NCI-H2029 treated with DMSO at 0.1 percent for 48 hours (cell line): Measurements from ENCODE around the gene RBMS1.
"Not testable (repeated sequence)": the region's sequence is repeated elsewhere in the genome, so short reads cannot be mapped to it uniquely, and the experiment has no call there.

Experiments
- DNase-seq: peaks from one replicate; lab custom pipeline; 2025; lab: John Stamatoyannopoulos, UW

Gene RBMS1

DNA sequence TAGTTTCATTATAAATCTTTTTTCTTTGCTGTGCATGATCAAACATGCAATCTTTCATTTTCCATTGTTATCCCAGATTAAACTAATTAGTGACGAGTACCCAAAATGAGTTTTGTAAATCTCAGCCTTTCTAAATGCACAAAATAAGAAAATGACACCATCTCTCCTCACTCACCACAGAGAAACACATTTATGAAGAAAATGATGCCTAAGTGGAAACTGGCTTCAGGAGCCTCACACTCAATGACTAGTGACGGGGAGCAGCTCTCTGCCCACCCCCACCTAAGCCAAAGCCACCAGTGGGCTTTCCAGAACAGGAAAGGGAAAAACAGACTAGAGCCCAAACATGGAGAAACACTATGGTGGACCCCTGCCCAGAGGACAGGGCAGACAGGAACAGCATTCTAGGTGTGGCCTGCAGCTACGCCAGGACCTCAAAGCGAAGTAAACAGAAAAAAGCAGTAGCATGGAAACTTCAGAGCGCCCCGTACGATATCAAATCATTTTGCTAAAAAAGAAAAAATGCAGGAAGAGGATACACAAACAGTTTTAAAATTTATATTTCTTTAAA, 113.5 kb downstream of the RBMS1 start:
- DNase-seq, result no peak

DNA sequence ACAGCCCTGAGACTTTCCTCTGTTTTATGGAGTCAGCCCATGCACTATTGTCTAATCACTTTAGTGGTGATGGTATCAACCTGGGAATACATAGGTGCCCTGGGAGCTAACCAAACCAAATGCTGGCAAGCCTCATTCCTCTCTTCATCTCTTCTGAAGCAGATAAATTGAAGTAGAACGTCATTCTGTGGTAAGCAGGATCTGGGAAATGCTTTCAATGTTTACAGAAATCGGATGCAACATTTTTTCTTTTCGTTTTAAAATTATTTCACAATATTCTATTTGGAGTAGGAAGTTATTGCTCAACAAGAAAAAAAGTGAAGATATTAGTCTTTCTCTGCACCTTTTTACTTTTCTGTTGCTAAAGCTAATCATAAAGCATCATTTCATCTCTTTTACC, 114.2 kb downstream of the RBMS1 start:
- no peak for DNase-seq

DNA sequence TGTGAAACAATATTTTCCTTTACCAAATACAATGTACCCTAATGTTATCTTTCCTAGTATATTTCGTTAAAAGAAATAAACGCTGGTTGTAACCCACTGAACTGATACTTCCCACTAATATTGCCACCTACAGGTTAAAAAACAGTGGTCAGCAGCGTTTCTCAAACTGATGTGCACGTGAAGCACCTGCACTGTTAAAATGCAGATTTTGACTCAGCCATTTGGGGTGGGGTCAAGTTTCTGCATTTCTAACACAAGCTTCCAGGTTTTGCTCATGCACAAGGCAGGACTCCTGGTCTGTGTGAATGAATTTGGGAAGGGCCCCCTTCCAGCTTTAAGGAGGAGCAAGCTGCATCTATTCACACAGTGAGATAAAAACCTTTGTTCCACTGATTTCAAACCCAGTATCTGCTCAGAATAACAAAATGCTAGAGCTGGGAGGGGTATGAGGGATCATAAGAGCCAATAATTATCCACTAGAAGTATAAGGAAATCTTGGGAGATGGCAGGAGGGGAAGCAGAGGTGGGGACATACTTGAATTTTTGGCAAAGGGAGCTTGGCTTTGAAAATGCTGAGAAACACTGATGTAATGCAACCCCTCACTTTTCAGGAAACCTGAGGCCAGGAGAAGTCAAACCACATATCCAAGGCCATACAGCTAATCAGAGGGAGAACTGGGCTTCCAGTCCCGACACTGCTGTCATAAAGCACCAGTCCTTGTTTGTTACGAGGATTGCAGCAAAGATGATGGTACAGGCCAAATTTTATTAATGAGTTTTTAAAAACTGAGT, 116.2 kb downstream of the RBMS1 start:
- DNase-seq, result no peak

DNA sequence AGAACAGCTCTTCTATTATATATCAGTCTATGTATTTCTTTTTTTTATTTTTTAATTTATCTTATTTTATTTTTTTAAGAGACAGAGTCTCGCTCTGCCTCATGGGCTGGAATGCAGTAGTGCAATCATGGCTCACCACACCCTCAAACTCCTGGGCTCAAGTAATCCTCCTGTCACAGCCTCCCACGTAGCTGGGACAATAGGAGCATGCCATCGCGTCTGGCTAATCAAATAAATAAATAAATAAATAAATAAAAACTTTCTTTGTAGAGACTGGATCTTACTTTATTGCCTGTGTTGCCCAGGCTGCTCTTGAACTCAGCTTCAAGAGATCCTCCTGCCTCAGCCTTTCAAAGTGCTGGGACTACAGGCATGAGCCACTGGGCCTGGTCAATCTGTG, 117.0 kb downstream of the RBMS1 start:
- DNase-seq, result no peak

DNA sequence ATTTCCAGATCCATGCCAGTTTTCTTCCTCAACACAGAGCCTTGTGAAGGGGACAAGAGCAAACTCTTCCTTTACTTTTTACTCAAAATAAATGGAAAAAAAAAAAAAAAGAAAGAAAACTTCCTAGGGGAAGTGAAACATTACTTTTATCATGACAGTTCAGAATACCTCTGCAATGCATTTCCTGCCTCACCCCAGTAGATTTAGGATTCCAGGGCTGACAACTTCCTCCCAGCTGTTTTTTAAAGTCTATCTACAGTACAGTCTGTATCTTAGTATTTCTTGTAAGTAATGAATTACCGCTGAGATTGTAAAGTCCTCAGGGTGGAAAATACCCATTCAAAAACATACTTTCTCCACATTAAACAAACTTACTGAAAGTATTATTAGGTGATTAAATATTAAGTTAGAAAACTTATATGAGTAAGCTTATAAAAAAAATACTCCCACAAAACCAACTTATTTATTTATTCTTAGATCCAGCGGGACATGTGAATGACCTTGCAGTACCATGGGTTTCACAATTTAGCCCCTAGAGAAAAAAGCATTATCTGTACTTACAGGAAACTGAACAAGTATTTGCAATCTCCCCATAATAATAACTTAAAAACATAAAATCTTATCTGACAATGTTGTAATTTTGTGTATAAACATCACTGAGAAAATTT, 117.7 kb downstream of the RBMS1 start:
- DNase-seq, result no peak

DNA sequence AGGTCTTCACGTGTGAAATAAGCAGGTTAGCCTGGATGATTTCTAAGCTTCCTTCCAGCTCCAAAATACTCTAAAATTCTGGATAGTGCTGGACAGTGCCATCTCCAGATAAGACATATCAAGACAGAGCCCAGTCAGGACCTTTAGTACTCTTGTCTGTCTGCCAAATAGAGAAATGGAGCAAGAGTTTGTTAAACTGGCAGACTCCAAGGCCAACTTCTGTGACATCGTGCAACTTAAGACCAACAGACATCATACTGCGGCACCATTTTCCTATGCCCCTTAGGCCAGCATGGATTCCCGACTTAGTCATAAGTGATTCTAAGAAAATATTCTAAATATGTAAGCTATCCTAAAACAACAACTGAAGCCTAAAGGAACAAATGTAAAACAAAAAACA, 118.6 kb downstream of the RBMS1 start:
- DNase-seq, result no peak

DNA sequence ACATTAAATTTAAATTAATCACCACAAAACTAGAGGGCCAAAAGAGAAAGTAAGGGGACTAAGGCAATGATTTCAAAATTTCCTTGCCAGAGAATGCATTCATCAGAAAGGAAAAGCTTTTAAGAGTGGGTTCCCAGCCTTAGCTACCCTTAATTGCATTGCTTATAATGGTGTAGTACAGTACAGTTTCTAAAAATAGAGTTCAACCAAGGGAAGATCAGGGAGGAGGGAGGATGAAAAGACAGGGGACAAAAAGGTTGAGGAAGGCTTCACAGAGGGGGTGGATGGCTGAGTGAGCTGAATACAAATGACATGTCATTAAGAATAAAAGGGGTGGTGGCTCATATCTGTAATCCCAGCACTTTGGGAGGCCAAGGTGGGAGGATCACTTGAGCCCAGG, 119.9 kb downstream of the RBMS1 start:
- no peak for DNase-seq

DNA sequence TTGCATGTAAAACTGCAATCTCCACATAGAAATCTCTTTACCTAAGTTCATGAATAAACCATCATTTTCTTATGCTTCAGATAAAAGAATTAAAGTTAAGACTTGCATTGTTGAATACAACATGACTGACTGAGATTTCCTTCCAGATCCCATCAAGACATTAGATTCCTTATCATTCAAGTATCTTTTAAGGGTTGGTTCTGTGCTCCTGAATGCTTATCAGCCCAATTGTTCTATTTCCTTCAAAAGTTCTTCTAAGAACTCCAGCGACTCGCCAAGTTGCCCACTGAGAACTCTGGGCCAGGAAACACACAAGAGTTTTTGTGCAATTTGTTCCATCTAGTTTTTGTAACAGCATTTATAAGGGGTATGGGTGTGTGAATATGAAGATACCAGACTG, 120.3 kb downstream of the RBMS1 start:
- no peak for DNase-seq

DNA sequence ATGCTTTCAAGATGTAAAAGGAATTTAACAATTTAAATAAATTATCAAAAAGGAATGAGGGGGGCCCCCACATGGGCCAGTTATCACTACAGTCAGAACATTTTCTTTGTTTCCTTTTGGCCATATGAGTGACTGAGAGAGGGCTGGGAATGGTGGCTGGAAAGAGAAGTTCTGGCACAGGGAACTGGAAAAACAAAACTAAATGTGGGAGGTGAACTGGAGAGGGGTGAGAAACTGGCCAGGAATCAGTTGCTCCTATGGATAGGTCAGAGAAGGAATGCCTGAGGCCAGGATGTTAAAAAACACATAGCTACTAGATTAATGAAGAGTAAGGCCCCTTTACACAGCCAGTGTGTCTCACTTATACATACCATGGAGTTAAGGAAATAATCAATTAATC, 121.0 kb downstream of the RBMS1 start:
- DNase-seq, result no peak

DNA sequence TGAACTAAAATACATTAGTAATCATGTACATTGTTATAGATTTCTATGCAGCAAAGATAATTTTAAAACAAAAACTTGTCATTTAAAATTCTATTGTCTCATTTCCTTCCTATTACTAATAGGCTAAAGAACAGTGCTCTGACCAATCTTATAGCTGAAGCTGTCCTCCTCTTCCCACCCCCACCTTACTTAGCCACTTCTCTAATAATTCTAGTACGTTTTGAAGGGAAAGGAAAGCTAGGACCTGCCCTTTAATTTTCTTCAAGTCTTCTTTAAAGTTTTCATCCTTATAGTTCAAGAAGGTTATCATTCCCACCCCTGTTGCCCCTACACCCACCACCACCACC, 121.6 kb downstream of the RBMS1 start:
- no peak for DNase-seq

DNA sequence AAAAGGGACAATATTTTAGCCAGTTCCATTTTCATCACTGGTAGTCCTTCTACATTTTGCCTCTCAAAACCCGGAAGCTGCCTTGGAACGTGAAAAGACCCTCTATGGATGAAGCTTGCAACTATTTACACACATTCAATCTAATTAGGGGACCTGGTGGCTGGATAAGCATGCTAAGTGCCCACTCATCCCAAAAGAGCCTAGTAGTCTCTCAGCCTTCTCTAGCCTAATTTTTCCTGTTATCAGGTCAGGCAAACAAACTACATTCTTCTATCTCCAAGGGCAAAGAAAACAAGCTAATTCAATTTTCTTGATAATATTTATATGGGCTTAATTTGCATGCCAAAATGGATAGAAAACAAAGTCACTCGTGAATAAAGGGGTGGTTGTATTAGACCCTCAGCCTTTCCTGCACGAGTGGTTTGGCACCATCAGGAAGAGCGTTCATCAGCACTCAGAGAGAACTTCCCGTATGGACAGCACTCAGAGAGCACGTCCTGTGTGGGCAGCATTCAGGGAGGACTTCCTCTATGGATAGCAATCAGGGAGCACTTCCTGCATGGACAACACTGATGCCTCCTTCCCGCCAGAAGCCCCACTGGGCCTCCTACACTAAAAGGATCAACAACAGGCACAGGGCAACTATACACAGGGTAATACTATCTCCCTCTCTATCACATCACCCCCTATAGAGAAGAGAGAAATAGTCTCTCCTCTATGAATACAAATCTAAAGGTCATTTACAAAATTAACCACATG, 122.2 kb downstream of the RBMS1 start:
- peak; percentile 81 for DNase-seq

DNA sequence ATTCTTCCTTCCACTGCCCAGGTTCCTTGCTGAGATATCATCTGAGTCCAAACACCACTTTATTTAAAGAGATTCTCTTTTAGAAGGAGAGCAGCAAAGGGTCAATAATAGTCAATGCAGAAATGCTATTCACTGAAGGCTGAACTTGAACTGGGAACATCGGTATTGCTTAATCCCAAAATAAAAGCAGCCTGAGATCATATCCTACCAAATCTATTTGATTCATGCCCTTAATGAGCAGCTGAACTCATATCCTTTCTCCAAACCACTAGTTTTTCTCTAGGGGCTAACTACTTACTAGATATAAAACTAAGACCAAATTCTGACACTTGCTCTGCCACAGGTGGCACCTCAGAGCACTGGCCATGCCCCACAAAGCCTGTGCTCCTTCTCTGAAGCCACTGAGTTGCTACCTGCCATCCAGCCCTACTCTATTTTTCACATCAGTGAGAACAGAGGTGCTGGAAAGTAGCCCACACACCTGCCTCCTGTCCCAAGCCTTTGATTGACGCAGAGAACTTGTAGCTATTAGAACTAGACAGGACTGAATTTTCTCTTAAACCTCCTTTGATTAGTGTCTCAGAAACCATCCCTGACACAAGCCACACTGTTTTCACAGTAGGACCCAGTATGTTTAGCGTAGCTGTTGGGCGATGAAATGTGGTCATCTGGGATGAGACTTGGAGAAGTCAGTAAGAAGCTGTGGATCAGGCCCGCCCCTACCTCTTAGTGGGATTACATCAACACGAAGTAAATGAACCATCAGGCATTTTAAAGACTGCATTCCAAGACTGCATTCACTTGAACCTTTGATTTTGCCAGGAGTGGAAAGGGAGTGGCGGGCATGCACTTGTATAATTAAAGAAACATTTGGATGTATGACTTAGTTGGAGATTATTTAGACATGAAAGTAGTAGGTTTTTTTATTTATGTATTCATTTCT, 124.3 kb downstream of the RBMS1 start:
- DNase-seq, result no peak

DNA sequence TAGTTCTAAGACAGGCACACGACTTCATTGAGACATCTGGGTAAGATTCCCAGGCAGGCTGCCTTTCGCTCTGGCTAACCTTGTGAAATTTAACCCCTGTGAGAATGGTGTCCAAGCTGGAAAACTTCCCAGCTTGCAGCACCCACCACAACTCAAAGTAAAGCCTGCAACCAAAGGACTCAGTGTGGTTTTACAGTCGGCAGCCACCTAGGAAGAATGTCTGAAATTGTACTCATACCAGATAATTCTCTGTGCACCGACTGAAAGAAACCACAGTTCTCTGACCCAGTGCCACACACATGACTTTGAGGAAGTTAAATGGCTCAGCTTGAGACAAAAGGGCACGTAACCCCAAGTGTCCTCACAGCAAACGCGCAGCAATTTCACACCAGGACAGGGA, 125.7 kb downstream of the RBMS1 start:
- DNase-seq, result no peak

DNA sequence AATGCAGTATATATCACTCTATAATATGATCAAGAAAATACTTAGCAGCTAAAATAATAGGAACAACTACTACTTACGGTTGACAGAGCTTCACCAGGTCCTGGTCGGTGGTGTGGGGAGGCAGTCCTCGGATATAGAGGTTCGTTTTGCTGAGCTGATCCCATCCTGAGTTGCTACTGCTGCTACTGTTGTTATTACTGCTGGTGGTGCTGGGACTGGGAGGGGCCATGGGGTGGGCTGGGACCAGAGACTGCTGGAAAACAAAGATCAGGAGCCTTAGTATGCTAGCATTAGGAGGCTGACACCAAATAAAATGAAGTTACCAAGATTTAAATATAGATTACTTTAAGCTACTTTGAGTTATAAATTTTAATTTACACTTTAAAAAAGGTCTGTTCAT, 126.5 kb downstream of the RBMS1 start:
- DNase-seq, result not testable (repeated sequence)

DNA sequence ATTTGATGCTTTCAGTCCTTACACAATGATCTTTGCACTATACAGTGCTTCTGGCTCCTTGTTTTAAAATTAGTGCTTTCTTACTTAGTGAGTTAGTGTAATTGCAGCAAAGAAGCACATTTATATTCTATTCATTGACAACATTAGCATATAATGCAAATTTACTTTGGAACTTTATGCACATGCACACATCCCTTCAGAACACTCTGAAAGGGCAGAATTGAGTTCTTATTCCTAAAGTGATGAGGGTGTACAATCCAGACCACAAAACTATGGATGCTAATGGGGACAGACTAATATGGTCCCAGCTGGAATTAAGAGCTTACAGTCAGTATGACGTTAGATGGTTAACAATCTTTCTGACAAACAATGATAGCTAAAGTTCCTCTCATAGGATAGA, 127.1 kb downstream of the RBMS1 start:
- no peak for DNase-seq

DNA sequence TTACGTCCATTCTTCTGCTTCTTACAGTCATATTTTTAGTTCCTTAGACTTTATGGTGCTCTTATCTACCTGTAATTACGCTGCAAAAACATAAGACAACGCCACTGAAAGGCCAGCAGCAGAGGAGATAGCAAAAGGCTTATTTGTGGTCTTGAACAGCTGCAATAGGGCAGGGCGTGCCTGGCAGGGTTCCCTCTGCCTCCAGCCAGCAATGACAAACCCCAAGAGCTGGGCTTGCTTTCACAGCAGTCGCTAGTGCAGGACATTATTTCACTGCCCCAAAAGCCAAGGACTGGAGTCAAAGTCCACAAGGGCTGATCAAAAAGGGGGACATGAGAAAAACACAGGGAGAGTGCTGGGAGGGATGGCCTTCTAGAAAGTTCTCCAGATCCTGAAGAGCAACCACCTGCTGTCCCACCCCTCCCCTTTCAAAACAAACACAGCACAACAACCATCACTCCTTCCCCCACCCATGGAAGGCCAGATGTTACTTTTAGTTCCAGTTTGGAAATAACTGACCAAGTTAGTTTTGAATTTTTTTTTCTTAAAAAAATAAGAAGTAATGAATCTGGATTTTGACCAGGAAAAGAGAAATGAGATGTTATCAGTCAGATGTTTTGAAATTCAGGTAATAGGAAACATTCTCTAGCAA, 127.8 kb downstream of the RBMS1 start:
- DNase-seq, result no peak

DNA sequence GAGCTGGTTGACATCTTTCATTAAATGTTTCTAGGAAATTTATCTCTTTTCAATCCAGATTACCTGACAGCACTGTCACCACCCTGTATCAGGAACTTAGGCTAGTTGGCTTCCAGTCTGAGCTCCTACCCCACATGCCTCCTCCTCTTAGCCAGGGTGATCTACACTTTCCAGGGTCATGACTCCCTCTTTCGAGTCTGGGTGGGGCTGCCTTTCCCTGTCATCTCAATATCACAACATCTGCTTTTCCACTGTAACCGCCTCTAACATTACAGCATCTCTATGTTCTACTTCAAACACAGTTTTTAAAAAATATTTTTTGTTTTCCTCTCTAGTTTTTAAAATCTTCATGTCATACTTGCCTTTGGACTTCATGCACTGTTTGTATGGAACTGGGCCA, 129.2 kb downstream of the RBMS1 start:
- no peak for DNase-seq

DNA sequence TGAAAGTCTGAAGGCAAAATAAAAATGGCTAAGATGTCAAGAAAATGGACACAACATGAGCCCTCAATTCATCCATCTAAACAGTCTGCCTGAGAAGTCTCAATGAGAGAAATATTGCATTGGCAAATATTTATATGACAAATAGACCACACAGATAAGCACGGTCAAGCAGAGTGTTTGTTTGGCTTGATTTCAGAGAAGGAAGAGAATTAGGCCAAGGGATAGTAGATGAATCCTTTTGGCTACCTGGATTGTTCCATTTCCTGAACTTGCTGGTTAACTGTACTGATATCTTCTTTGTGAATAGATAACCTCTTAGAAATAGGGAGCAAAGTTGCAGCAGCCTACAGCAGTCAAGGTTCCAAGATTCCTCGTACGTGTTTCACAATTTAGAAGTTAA, 129.6 kb downstream of the RBMS1 start:
- DNase-seq, result peak; percentile 19

DNA sequence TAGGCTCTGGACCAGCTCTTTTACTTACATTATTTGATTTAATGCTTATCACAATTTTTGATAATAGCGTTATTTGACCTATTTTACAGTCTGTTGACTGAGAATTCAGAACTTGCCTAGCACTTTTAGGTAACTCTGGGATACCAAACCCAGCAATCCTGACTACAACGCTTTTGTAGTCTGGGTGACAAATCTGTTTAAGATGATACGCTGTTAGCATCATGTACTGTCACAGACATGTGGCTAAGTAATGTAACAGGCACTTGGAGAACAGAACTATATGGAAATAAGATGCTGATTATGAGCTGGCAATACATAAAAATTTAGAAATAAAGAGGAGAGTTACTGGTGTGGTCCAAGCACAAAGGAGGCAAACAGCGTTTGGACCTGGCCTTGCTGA, 130.6 kb downstream of the RBMS1 start:
- no peak for DNase-seq

DNA sequence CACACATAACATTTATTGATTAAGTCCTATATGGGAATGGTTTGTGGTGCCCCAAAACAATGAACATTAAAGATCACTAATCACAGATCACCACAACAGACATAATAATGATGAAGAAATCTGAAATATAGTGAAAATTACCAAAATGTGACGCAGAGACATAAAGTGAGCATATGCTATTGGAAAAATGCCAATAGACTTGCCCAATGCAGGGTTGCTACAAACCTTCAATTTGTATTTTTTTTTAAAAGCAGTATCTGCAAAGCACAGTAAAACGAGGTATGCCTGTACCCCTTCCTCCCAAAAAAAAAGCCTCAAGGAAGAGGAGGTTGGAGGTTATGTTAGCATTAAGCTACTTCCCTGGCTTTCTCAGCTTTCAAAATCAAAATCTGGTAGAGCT, 131.1 kb downstream of the RBMS1 start:
- no peak for DNase-seq

DNA sequence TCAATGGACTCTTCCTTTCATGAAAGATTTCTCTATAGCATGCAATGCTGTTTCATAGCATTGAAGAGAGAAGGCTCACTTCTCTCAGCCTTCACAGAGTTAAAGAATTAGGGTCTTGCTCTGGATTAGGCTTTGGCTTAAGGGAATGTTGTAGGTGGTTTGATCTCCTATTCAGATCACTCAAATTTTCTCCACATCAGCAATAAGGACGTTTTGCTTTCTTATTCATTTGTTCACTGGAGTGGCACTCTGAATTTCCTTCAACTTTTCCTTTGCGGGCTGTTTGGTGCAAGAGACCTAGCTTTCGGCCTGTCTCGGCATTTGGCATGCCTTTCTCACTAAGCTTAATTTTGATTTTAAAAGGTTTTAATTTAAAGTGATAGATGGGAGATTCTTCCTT, 131.6 kb downstream of the RBMS1 start:
- DNase-seq, result no peak
